HepG2 (cell line): ENCODE measurements around the gene RFFL.

Source experiments
- CBFB ChIP-seq: sonication (generic); formaldehyde crosslinking; IDR thresholded peaks from 2 replicates; pipeline ENCODE4 v1.4.0; 2020; ENCODE audit warnings: missing genetic modification reagents
- HMG20B ChIP-seq: conservative IDR thresholded peaks from 2 replicates; pipeline ENCODE4 v1.6.1; 2016; ENCODE audit warnings: missing genetic modification reagents, missing compliant biosample characterization
- ZFP90 ChIP-seq: sonication (generic); formaldehyde crosslinking; IDR thresholded peaks from 2 replicates; pipeline ENCODE4 v1.8.0; 2022; ENCODE audit warnings: missing genetic modification reagents, mild to moderate bottlenecking, inconsistent platforms, borderline replicate concordance

- TF ChIP-seq HMG20B (CRISPR knock-in tag) (no peak), ZFP90 (no peak), CBFB (CRISPR knock-in tag) (no peak)
Observed at GRCh38 chr17:35053204-35053603, 10.3 kb downstream of the RFFL start.
